HG03342 (cell line): ENCODE results near the gene KLHL29.

ENCODE experiments used
- ATAC-seq: cut with Tn5 transposase; IDR thresholded peaks from one replicate; pipeline ENCODE4 v1.9.1; 2021; ENCODE audit warnings: mild to moderate bottlenecking, moderate library complexity; ENCODE audit not compliant: unreplicated experiment

The KLHL29 gene

DNA sequence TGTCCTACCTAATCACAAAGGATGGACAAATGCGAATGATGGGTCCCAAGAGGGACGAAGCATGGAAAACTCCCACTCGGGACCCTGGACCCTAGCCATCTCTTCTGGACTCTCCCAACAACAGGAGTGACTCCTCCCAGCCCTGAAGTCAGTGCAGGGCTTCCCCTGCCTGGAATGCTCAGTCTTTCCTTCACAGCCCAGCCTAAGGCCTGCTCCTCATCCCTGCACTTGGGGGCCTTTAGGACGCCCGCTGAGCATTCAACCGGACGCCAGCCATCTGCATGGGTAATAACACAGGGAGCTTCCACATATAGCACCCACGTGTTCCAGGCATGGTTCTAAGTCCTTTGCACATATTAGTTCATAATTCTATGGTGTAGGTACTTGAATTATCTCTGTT lies 237.5 kb downstream of the KLHL29 start:
- no peak for ATAC-seq

GRCh38 chr2:23622966-23623675 lies 238.1 kb downstream of the KLHL29 start:
- no peak for ATAC-seq

DNA sequence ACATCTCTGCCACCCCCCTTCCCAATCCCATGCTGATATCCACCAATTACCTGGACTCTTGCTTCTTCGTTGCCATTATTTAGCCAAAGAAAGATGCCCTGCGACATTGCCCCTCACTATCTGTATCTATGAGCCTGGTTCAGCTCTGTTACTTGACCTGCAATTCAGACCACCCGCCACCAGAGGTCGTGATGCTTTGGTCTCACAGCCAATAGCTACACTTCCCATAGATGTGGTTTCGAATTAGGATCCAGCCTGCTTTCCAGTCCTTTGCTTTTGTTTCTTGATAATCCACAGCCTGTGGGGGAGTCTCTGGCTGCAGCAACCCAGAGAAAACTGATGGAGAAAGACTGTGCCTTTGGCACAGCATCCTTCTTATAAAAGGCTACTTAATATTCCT lies 239.4 kb downstream of the KLHL29 start:
- ATAC-seq: no peak

- ATAC-seq: no peak
Observed at GRCh38 chr2:23624915-23625314, 239.9 kb downstream of the KLHL29 start.

DNA sequence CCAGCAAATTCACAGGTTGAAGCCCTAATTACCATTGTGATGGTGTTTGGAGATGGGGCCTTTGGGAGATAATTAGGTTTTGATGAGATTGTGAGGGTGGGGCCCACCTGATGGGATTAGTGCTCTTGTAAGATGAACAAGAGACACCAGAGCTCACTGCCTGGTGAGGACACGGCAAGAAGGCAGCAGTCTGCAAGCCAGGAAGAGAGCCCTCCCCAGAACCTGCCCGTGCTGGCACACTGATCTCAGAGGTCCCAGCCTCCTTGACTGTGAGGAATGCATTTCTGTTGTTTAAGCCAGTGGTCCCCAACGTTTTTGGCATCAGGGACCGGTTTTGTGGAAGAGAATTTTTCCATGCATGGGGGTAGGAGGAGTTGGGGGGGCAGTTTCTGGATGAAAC lies 240.7 kb downstream of the KLHL29 start:
- no peak for ATAC-seq

- no peak for ATAC-seq
Observed at GRCh38 chr2:23626701-23627230, 241.8 kb downstream of the KLHL29 start.

- ATAC-seq: no peak
Observed at GRCh38 chr2:23627236-23628009, 242.4 kb downstream of the KLHL29 start.

DNA sequence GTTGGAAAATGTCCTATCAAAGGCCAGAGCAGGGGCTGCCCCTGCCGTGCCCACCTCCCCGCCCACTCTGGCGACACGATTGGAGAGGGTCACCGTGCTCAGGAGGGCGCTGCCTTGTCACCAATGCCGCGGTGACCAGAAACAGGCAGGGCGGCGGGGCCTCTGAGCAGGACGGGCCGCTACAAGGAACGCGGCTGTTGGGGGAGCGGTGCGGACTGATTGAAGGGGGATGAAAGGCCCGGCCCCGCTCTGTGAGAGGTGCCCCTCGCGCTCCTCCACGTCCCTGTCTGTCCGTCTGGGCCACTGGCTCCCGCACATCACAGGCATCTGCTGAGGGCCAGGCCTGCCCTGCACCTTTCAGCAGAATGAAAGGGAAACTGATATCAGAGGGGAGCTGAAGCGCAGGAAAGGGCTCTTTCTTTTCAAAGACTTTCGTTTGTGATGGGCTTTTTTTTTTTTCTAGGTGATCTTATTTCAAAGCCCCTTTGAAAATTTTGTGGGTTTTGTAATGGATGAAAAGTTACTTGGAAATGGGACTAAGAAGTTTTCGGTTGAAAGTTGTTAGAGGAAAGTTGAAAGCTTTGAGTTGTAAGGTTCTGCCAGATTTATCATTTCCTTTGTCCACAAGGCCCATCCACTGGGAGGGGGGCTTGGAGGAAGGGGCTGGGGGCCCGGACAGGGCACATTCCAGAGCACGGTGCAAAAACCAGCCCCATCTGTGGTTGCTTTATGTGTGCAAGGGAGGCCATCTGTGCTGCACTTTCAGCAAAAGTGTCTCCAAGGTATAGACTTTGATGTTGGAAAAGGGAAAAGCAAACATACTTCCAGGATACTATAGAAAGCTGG lies 244.2 kb downstream of the KLHL29 start:
- no peak for ATAC-seq

- no peak for ATAC-seq
Observed at GRCh38 chr2:23629772-23630480, 244.9 kb downstream of the KLHL29 start.

DNA sequence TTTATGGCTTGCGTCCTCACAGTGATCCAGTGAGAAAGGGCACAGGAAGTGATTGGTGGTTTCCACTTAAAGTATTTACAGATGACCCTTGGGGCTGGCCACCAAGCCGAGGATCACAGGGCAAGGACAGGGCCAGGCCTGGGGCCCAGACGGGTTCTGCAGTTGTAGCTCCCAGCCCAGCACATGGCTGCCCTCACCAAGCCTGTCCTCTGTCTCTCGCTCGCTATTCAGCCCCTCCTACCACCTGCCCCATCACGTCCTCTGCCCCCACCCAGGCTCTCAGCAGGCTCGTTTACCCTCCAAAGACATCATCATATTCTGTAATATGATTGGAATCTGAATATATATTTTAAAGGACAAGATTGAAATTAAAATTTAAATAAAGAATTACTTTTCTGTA lies 246.0 kb downstream of the KLHL29 start:
- ATAC-seq: no peak

DNA sequence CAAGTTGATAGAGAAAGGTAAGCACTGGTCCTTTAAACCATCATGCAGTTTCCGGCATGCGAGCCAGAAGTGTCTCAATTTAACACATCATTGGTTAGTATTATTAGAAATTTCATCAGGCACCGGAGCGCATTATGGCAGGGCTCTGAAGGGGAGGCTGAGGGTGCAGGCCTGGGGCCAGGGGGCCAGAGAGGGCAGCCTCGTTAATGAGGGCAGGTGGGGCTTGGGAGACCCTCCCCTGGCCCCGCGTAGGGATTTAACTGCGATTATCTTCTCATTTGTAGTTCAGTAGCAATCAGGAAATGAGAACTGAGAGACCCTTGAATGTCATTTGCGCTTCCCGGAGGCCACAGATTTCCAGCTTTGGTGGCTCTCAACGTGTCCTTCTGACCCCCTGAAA lies 246.4 kb downstream of the KLHL29 start:
- ATAC-seq: no peak

DNA sequence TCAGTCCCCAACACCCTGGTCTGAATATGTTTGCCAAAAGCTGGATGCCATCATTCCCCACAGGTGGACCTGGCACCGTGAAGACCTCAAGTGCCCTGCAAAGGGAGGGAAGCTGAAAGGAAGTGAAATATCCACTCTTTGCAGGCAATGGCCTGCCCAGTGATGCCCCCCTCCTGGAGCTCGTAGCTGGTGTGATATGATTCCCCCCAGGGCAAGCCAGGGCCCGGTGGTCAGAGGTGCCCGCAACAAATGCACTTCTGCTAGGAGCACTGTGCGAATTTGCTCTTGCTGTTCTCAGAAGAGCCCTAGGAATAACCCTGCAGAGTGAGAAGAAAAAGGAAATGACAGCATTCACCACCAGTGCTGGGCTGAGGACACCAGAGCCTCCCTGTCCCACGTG lies 247.4 kb downstream of the KLHL29 start:
- no peak for ATAC-seq

- ATAC-seq: no peak
Observed at GRCh38 chr2:23632831-23633395, 247.9 kb downstream of the KLHL29 start.

DNA sequence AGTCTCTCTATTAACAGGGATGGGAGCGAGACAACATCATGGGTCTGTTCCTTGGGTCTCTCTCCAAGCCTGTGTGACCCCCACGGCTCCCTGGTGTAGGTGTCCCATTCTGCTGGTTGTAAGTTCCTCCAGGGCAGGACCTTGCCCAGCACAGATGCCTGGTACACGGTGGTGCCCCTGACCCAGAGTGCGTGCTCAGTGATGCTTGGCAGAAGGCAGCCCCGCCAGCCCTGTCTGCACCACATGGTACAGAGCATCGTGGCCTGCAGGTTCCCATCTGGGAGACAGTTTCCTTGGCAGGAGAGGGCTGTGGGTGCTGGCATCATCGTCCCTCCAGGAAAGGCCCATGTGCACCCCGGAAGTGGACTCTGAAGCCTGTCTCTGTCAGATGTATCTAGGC lies 249.0 kb downstream of the KLHL29 start:
- ATAC-seq: no peak

- ATAC-seq: no peak
Observed at GRCh38 chr2:23635442-23636340, 250.7 kb downstream of the KLHL29 start.

GRCh38 chr2:23636426-23636825 lies 251.4 kb downstream of the KLHL29 start:
- no peak for ATAC-seq

DNA sequence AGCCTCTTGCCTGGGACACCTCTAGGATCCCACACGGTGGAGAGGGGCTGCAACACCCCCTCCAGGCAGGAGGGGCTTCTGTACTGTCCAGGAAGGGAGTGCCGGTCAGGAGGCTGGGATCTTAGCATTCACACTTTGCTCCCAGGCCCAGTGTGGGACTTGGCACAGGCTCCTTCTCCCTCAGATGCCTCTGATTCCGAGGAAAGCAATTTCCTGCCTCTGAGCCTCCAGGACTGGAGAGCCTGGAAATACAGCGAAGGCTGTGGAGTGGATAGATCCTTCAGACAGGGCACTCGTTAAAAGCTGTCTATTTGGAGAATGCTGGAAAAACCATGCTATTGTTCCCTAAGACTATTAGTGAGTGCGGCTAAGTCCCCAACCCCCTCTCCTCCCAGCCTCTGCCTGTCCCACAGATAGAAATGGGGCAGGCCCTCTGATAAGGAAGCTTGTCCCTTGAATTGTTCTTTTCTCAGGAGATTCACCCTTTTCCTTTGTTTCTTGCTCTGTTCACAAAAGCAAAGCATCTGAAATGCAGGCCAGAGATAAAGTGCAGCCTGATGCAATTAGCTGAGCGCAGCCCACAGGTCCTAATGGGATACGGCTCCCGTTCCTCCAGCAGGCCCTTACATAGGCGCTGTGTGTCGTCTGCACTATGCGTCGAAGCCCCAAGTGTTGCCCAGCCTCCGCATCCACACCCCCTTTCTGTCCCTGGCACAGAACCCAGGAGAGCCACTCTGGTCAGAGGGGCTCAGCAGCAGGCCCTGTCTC lies 252.2 kb downstream of the KLHL29 start:
- ATAC-seq: no peak

DNA sequence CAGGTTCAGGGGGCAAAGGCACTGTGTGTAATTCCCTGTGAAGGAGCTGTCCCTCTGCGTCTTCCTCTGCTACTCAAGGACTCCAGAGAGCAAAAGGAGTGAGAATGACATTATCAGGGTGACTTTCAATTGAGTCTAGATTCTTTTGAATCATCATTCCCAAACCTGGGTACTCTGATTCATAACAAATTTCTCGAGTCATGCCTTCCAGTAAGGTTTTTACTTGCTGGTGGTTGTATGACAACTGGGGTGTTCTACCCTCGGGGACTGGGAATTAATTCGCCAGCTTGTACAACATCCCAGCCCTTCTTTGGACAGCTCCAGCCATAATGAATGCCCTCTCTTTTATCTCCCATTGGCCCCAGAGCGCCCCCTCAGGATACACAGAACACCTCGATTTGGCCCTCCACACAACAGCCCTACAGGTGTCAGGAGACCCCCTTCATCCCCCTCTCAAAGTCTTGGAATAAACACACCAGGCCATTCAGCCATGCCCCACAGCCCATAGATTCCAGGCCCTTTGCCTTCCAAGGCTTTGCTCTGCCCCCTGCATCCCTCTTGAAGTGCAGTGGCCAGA lies 254.5 kb downstream of the KLHL29 start:
- no peak for ATAC-seq
